Astrocyte (in vitro differentiated cells and primary cell): ENCODE results near the gene SNTB2. TPM values are rescaled to one million over a fixed set of nuclear protein-coding genes. Genes with fewer than 3 reads are reported as not detected.

Experiments
- DNase-seq: peaks from one replicate; pipeline ENCODE4 v3.0.0-alpha.2; 2010; ENCODE audit warnings: low read depth
- FAIRE-seq: peaks from 2 replicates; lab custom pipeline; 2011; peaks lifted over from hg19 to GRCh38; lab: Jason Lieb, UNC
- H2AFZ ChIP-seq: 2 replicates; pipeline ENCODE4 v1.6.0; 2012; ENCODE audit warnings: low read depth, low read length, inconsistent platforms
- H3K27ac ChIP-seq: 2 replicates; pipeline ENCODE4 v1.5.1; 2011; ENCODE audit warnings: low read depth, low read length, inconsistent platforms
- H3K27me3 ChIP-seq: 2 replicates; pipeline ENCODE4 v1.6.0; 2011; ENCODE audit warnings: low read length, inconsistent platforms; ENCODE audit not compliant: insufficient read depth
- H3K36me3 ChIP-seq: 2 replicates; pipeline ENCODE4 v1.5.1; 2011; ENCODE audit warnings: low read length, inconsistent platforms; ENCODE audit not compliant: insufficient read depth
- H3K4me1 ChIP-seq: 2 replicates; pipeline ENCODE4 v1.5.1; 2011; ENCODE audit warnings: low read length, inconsistent platforms; ENCODE audit not compliant: insufficient read depth
- H3K4me2 ChIP-seq: 2 replicates; pipeline ENCODE4 v1.6.0; 2012; ENCODE audit warnings: low read length, inconsistent platforms
- H3K4me3 ChIP-seq: 2 replicates; pipeline ENCODE4 v1.5.1; 2011; ENCODE audit warnings: low read depth, mild to moderate bottlenecking, low read length, inconsistent platforms; ENCODE audit not compliant: insufficient read depth
- H3K79me2 ChIP-seq: 2 replicates; pipeline ENCODE4 v1.6.0; 2012; ENCODE audit warnings: mild to moderate bottlenecking, low read length, inconsistent platforms; ENCODE audit not compliant: insufficient read depth
- H3K9ac ChIP-seq: 2 replicates; pipeline ENCODE4 v1.6.0; 2012; ENCODE audit warnings: mild to moderate bottlenecking, low read length, inconsistent platforms
- H3K9me3 ChIP-seq: 2 replicates; pipeline ENCODE4 v1.5.1; 2012; ENCODE audit warnings: low read depth, mild to moderate bottlenecking, low read length, inconsistent platforms; ENCODE audit not compliant: insufficient read depth
- H4K20me1 ChIP-seq: 2 replicates; pipeline ENCODE4 v1.6.0; 2012; ENCODE audit warnings: low read length, inconsistent platforms; ENCODE audit not compliant: insufficient read depth
- H3K27ac Mint-ChIP-seq: one replicate; pipeline ENCODE4 v1.8.0; 2021; ENCODE audit warnings: mild to moderate bottlenecking, mixed read lengths; ENCODE audit not compliant: unreplicated experiment
- H3K27me3 Mint-ChIP-seq: one replicate; pipeline ENCODE4 v1.8.0; 2021; ENCODE audit warnings: low read depth, mixed read lengths; ENCODE audit not compliant: unreplicated experiment
- H3K36me3 Mint-ChIP-seq: one replicate; pipeline ENCODE4 v1.8.0; 2021; ENCODE audit warnings: low read depth, mixed read lengths; ENCODE audit not compliant: unreplicated experiment
- H3K4me1 Mint-ChIP-seq: one replicate; pipeline ENCODE4 v1.8.0; 2021; ENCODE audit warnings: low read depth, mixed read lengths; ENCODE audit not compliant: unreplicated experiment
- H3K4me3 Mint-ChIP-seq: one replicate; pipeline ENCODE4 v1.8.0; 2021; ENCODE audit warnings: mild to moderate bottlenecking, moderate library complexity, mixed read lengths; ENCODE audit not compliant: unreplicated experiment
- H3K9me3 Mint-ChIP-seq: one replicate; pipeline ENCODE4 v1.8.0; 2021; ENCODE audit warnings: mild to moderate bottlenecking, mixed read lengths; ENCODE audit not compliant: unreplicated experiment
- CTCF ChIP-seq: IDR thresholded peaks from 2 replicates; pipeline ENCODE4 v1.5.1; 2011; ENCODE audit warnings: low read depth, mild to moderate bottlenecking, inconsistent platforms, low read length, moderate library complexity; ENCODE audit not compliant: insufficient read depth
- EZH2 ChIP-seq: IDR thresholded peaks from 2 replicates; pipeline ENCODE4 v1.6.1; 2012; ENCODE audit warnings: mild to moderate bottlenecking, low read length, inconsistent platforms; ENCODE audit not compliant: insufficient read depth
- total RNA-seq: library from RNA; stranded (reverse); gene quantifications from 2 replicates; pipeline ENCODE4 v1.2.1, GENCODE V29; 2021

SNTB2 gene
- total RNA-seq, 1 donor from 2014 or later: 30.4 TPM

DNA sequence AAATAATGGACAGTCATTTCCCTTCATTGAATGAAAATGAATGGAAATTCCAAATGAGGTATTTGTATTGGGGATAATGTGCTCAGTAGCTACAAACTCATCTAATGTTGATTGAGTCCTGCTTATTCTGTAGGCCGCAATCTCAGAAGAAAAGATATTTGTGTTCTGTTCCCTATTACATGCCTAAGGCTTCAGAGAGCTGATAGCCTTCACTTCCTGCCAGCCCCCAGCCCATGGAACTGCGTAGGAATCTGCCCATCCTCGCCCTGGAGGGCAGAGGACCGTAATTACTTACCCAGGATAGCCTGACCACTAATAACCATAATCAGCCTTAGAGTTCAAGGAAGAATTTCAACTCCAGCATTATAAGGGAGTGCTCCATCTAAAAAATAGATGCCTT lies 17.9 kb upstream of the SNTB2 start:
- H3K36me3 ChIP-seq: peaks cover 20% of the 10 kb centered on the region
- H2AFZ ChIP-seq: no peak overlapping the region
- H3K9me3 ChIP-seq: no peaks in the 10 kb centered on the region
- no peak overlapping the region for H3K4me3 Mint-ChIP-seq
- H3K36me3 Mint-ChIP-seq: peaks cover 9% of the 10 kb centered on the region
- no peaks in the 10 kb centered on the region for H3K27me3 Mint-ChIP-seq
- no peaks in the 10 kb centered on the region for H3K9me3 Mint-ChIP-seq
- no peak overlapping the region for H3K4me3 ChIP-seq
- H3K27ac ChIP-seq: no peak overlapping the region
- H3K4me1 ChIP-seq: peaks cover 50% of the 10 kb centered on the region
- H4K20me1 ChIP-seq: peaks cover 6% of the 10 kb centered on the region
- FAIRE-seq: no peak
- no peak overlapping the region for H3K4me2 ChIP-seq
- H3K79me2 ChIP-seq: no peaks in the 10 kb centered on the region
- no peak for TF ChIP-seq CTCF
- TF ChIP-seq EZH2: no peak
- no peak overlapping the region for H3K9ac ChIP-seq
- no peaks in the 10 kb centered on the region for H3K27me3 ChIP-seq
- DNase-seq: no peak
- H3K4me1 Mint-ChIP-seq: peaks cover 60% of the 10 kb centered on the region
- H3K27ac Mint-ChIP-seq: no peak overlapping the region

- Histone ChIP-seq H3K4me3 (no peak overlapping the region), H3K36me3 (peaks cover 17% of the 10 kb centered on the region), H3K4me2 (no peak overlapping the region), H4K20me1 (peaks cover 6% of the 10 kb centered on the region), H2AFZ (no peak overlapping the region), H3K9ac (no peak overlapping the region), H3K79me2 (no peaks in the 10 kb centered on the region), H3K4me1 (peaks cover 50% of the 10 kb centered on the region), H3K27ac (no peak overlapping the region), H3K9me3 (no peaks in the 10 kb centered on the region), H3K27me3 (no peaks in the 10 kb centered on the region)
- FAIRE-seq (no peak), DNase-seq (no peak)
- Mint-ChIP-seq H3K27ac (no peak overlapping the region), H3K4me3 (peak overlapping the region; percentile 31), H3K27me3 (no peaks in the 10 kb centered on the region), H3K9me3 (no peaks in the 10 kb centered on the region), H3K36me3 (peaks cover 9% of the 10 kb centered on the region), H3K4me1 (peaks cover 60% of the 10 kb centered on the region)
- no peak for TF ChIP-seq EZH2
- TF ChIP-seq CTCF: no peak
Measured at GRCh38 chr16:69169607-69170352, 17.2 kb upstream of the SNTB2 start.
